Smooth muscle cell of bladder (primary cell): ENCODE measurements around the gene CD2AP. TPM values are rescaled to one million over a fixed set of nuclear protein-coding genes. Genes with fewer than 3 reads are reported as not detected.

Experiments
- total RNA-seq: library from RNA; depleted of rRNA; stranded (reverse); fragments of >200 nt; gene quantifications from 2 replicates; pipeline ENCODE4 v1.2.3, GENCODE V29; 2014

CD2AP gene
- 16.2 and 16.7 TPM in 2 replicates for total RNA-seq

GRCh38 chr6:47477497-47478232 is at the start of gene CD2AP:
Gene CD2AP (plus strand): TSS chr6:47477789. CDS start chr6:47478245, 456 bp downstream.

Other genes with a start within 250 kb of the CD2AP start
- gene TNFRSF21, start 167.9 kb upstream of the CD2AP start, total RNA-seq: 17.9 and 18.9 TPM in 2 replicates
- 0.71 and 0.74 TPM in 2 replicates for gene ADGRF4, start 220.8 kb downstream of the CD2AP start, total RNA-seq